Endothelial cell (in vitro differentiated cells): ENCODE data around the gene IFT43. TPM values are rescaled to one million over a fixed set of nuclear protein-coding genes. Genes with fewer than 3 reads are reported as not detected.

Source experiments
- DNase-seq: peaks from one replicate; pipeline ENCODE4 v3.0.0; 2021; ENCODE audit warnings: low spot score
- H3K27ac Mint-ChIP-seq: one replicate; pipeline ENCODE4 v1.8.0; 2021; ENCODE audit warnings: mixed read lengths, inconsistent platforms; ENCODE audit not compliant: unreplicated experiment
- H3K27me3 Mint-ChIP-seq: one replicate; pipeline ENCODE4 v1.8.0; 2021; ENCODE audit warnings: mild to moderate bottlenecking, moderate library complexity, mixed read lengths, inconsistent platforms; ENCODE audit not compliant: unreplicated experiment
- H3K36me3 Mint-ChIP-seq: one replicate; pipeline ENCODE4 v1.8.0; 2021; ENCODE audit warnings: mild to moderate bottlenecking, low read depth, mixed read lengths, inconsistent platforms; ENCODE audit not compliant: unreplicated experiment
- H3K4me1 Mint-ChIP-seq: one replicate; pipeline ENCODE4 v1.8.0; 2021; ENCODE audit warnings: mild to moderate bottlenecking, mixed read lengths, inconsistent platforms; ENCODE audit not compliant: unreplicated experiment
- H3K4me3 Mint-ChIP-seq: one replicate; pipeline ENCODE4 v1.8.0; 2021; ENCODE audit warnings: mild to moderate bottlenecking, mixed read lengths, inconsistent platforms; ENCODE audit not compliant: unreplicated experiment
- H3K9me3 Mint-ChIP-seq: one replicate; pipeline ENCODE4 v1.8.0; 2021; ENCODE audit warnings: mixed read lengths, inconsistent platforms; ENCODE audit not compliant: unreplicated experiment
- CTCF ChIP-seq: fragments of 200-600 bp; sonication (generic); IDR thresholded peaks from one replicate; pipeline ENCODE4 v1.5.0; 2021; ENCODE audit warnings: antibody characterized with exemption; ENCODE audit not compliant: unreplicated experiment
- total RNA-seq: library from RNA; stranded (reverse); fragmentation: NEBNext Ultra II Directional; extraction: Animal tissue kit (Norgen Biotek cat#: 25700); gene quantifications from one replicate; pipeline ENCODE4 v1.2.1, GENCODE V29; 2021; ENCODE audit not compliant: unreplicated experiment

The IFT43 gene
- total RNA-seq, 1 donor from 2014 or later = 22.8 TPM

- Mint-ChIP-seq H3K4me1 (no peaks in the 10 kb centered on the region), H3K27ac (no peak overlapping the region), H3K9me3 (no peaks in the 10 kb centered on the region), H3K36me3 (peaks cover 33% of the 10 kb centered on the region), H3K4me3 (no peak overlapping the region), H3K27me3 (peaks cover 1% of the 10 kb centered on the region)
- no peak for DNase-seq
- no peak for TF ChIP-seq CTCF
Measured at GRCh38 chr14:76065519-76065918, 80.0 kb downstream of the IFT43 start.

- H3K4me3 Mint-ChIP-seq = no peak overlapping the region
- TF ChIP-seq CTCF = no peak
- no peaks in the 10 kb centered on the region for H3K4me1 Mint-ChIP-seq
- H3K9me3 Mint-ChIP-seq = no peaks in the 10 kb centered on the region
- H3K27ac Mint-ChIP-seq = no peak overlapping the region
- H3K36me3 Mint-ChIP-seq = peaks cover 26% of the 10 kb centered on the region
- DNase-seq = no peak
- H3K27me3 Mint-ChIP-seq = peaks cover 1% of the 10 kb centered on the region
Measured at GRCh38 chr14:76067536-76067935, 82.0 kb downstream of the IFT43 start.

- Mint-ChIP-seq H3K27ac (no peak overlapping the region), H3K27me3 (peaks cover 6% of the 10 kb centered on the region), H3K4me3 (no peak overlapping the region), H3K36me3 (no peaks in the 10 kb centered on the region), H3K9me3 (no peaks in the 10 kb centered on the region), H3K4me1 (peaks cover 3% of the 10 kb centered on the region)
- no peak for DNase-seq
- no peak for TF ChIP-seq CTCF
Measured at GRCh38 chr14:76073717-76074116, 88.2 kb downstream of the IFT43 start.

- DNase-seq = no peak
- no peak for TF ChIP-seq CTCF
- peaks cover 3% of the 10 kb centered on the region for H3K4me1 Mint-ChIP-seq
Measured at GRCh38 chr14:76077340-76077739, 91.8 kb downstream of the IFT43 start.

GRCh38 chr14:76078501-76078900 is 92.9 kb downstream of the IFT43 start:
- no peak overlapping the region for H3K4me3 Mint-ChIP-seq
- no peak for TF ChIP-seq CTCF
- H3K9me3 Mint-ChIP-seq = no peaks in the 10 kb centered on the region
- no peak for DNase-seq
- no peak overlapping the region for H3K27ac Mint-ChIP-seq
- H3K36me3 Mint-ChIP-seq = peaks cover 3% of the 10 kb centered on the region
- H3K4me1 Mint-ChIP-seq = peaks cover 3% of the 10 kb centered on the region
- H3K27me3 Mint-ChIP-seq = peaks cover 8% of the 10 kb centered on the region

More at GRCh38 chr14:76077340-76077739, 91.8 kb downstream of the IFT43 start:
- Mint-ChIP-seq H3K9me3 (no peaks in the 10 kb centered on the region), H3K27ac (no peak overlapping the region), H3K36me3 (no peaks in the 10 kb centered on the region), H3K27me3 (peaks cover 8% of the 10 kb centered on the region), H3K4me3 (no peak overlapping the region)
